ENCODE results near the gene UXS1.

The UXS1 gene

DNA sequence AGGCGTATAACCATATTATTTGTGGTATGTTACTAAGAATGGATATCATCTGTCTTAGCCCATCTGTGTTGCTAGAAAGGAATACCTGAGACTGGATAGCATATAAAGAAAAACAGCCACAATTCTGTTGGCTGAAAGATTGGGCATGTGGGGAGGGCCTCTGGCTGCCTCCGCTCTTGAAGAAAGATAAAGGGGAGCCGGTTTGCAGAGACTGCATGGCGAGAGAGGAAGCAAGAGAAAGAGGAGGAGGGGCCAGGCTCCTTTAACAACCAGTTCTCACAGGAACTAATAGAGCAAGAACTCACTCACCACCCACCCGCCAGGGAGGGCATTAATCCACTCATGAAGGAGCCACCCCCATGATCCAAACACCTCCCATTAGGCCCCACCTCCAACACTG is 29.2 kb upstream of the UXS1 start:
- no peak for TF ChIP-seq ZBTB7A (IDR thresholded peaks at IDR 0.05; ENCODE audit: low read depth)
- TF ChIP-seq, protein P1, sequence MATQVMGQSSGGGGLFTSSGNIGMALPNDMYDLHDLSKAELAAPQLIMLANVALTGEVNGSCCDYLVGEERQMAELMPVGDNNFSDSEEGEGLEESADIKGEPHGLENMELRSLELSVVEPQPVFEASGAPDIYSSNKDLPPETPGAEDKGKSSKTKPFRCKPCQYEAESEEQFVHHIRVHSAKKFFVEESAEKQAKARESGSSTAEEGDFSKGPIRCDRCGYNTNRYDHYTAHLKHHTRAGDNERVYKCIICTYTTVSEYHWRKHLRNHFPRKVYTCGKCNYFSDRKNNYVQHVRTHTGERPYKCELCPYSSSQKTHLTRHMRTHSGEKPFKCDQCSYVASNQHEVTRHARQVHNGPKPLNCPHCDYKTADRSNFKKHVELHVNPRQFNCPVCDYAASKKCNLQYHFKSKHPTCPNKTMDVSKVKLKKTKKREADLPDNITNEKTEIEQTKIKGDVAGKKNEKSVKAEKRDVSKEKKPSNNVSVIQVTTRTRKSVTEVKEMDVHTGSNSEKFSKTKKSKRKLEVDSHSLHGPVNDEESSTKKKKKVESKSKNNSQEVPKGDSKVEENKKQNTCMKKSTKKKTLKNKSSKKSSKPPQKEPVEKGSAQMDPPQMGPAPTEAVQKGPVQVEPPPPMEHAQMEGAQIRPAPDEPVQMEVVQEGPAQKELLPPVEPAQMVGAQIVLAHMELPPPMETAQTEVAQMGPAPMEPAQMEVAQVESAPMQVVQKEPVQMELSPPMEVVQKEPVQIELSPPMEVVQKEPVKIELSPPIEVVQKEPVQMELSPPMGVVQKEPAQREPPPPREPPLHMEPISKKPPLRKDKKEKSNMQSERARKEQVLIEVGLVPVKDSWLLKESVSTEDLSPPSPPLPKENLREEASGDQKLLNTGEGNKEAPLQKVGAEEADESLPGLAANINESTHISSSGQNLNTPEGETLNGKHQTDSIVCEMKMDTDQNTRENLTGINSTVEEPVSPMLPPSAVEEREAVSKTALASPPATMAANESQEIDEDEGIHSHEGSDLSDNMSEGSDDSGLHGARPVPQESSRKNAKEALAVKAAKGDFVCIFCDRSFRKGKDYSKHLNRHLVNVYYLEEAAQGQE (IDR thresholded peaks at IDR 0.05; ENCODE audit: low read depth), result no peak
- no peak for TF ChIP-seq NFIC (IDR thresholded peaks at IDR 0.05)
- no peak for TF ChIP-seq RAD21 (IDR thresholded peaks at IDR 0.05; ENCODE audit: low read depth)
- TF ChIP-seq CEBPB (IDR thresholded peaks at IDR 0.05), result no peak
- TF ChIP-seq, protein P2, sequence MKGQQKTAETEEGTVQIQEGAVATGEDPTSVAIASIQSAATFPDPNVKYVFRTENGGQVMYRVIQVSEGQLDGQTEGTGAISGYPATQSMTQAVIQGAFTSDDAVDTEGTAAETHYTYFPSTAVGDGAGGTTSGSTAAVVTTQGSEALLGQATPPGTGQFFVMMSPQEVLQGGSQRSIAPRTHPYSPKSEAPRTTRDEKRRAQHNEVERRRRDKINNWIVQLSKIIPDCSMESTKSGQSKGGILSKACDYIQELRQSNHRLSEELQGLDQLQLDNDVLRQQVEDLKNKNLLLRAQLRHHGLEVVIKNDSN (IDR thresholded peaks at IDR 0.05), result no peak
- TF ChIP-seq EGR1 (IDR thresholded peaks at IDR 0.05), result no peak
- no peak for TF ChIP-seq TAF1 (IDR thresholded peaks at IDR 0.05; ENCODE audit: low read depth)
- no peak for TF ChIP-seq TCF12 (IDR thresholded peaks at IDR 0.05; ENCODE audit: low read depth)

DNA sequence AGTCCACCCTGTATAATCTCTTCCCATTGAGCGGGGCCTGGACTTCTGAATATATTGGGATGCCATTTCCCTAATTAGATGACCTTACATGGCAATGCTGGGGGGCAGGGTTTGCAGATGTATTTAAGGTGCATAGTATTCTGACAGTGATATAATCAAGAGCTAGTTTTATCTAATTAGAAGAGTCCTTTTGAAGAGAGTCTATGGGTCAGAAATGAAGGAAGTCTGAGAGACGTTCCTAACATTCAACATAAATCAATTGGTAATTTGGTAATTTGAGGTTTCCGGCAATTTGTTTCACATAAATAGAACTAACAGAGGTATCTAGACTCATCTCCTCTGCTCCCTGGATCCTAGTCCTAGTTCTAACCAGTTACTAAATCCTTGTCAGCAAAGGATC is 25.7 kb upstream of the UXS1 start:
- TF ChIP-seq YY1 (IDR thresholded peaks at IDR 0.05; ENCODE audit: low read depth) (no peak), TEAD4 (IDR thresholded peaks at IDR 0.05) (no peak), ZBTB7A (IDR thresholded peaks at IDR 0.05; ENCODE audit: low read depth) (no peak), NFIC (IDR thresholded peaks at IDR 0.05) (no peak), EGR1 (IDR thresholded peaks at IDR 0.05) (no peak), RAD21 (IDR thresholded peaks at IDR 0.05; ENCODE audit: low read depth) (no peak), CREB1 (IDR thresholded peaks at IDR 0.05; ENCODE audit: low read depth) (no peak), FOXM1 (IDR thresholded peaks at IDR 0.05; ENCODE audit: borderline replicate concordance, low read depth) (no peak), EP300 (IDR thresholded peaks at IDR 0.05; ENCODE audit: borderline replicate concordance) (no peak), CEBPB (IDR thresholded peaks at IDR 0.05) (no peak), TAF1 (IDR thresholded peaks at IDR 0.05; ENCODE audit: low read depth) (no peak), TCF12 (IDR thresholded peaks at IDR 0.05; ENCODE audit: low read depth) (no peak)
- TF ChIP-seq, protein P2 (IDR thresholded peaks at IDR 0.05), result no peak
- TF ChIP-seq, protein P3, sequence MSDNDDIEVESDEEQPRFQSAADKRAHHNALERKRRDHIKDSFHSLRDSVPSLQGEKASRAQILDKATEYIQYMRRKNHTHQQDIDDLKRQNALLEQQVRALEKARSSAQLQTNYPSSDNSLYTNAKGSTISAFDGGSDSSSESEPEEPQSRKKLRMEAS (IDR thresholded peaks at IDR 0.05), result no peak
- TF ChIP-seq, protein P1 (IDR thresholded peaks at IDR 0.05; ENCODE audit: low read depth), result no peak

DNA sequence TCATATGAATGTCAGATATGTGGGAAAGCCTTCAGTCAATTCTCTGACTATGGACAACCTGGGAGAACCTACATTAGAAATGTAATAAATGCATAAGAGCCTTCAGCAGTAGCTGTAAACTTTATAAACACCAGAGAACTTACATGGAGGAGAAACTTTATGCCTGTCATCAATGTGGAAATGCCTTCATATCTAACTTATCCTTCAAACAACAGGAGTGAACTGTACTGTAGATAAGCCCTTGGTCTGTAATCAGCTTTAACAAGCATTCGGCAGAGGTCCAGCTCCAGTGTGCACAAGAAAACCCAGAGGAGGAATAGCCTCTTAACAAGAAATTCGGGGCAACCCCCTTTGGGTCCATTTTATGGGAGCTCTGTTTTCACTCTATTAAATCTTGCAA is 14.8 kb upstream of the UXS1 start:
- TF ChIP-seq FOXM1 (IDR thresholded peaks at IDR 0.05; ENCODE audit: borderline replicate concordance, low read depth) (no peak), TEAD4 (IDR thresholded peaks at IDR 0.05) (no peak), ZBTB7A (IDR thresholded peaks at IDR 0.05; ENCODE audit: low read depth) (no peak), YY1 (IDR thresholded peaks at IDR 0.05; ENCODE audit: low read depth) (no peak), RAD21 (IDR thresholded peaks at IDR 0.05; ENCODE audit: low read depth) (no peak), EP300 (IDR thresholded peaks at IDR 0.05; ENCODE audit: borderline replicate concordance) (no peak), EGR1 (IDR thresholded peaks at IDR 0.05) (no peak), CEBPB (IDR thresholded peaks at IDR 0.05) (no peak), TAF1 (IDR thresholded peaks at IDR 0.05; ENCODE audit: low read depth) (no peak), NFIC (IDR thresholded peaks at IDR 0.05) (no peak), CREB1 (IDR thresholded peaks at IDR 0.05; ENCODE audit: low read depth) (no peak), TCF12 (IDR thresholded peaks at IDR 0.05; ENCODE audit: low read depth) (no peak)
- TF ChIP-seq, protein P3 (IDR thresholded peaks at IDR 0.05), result no peak
- TF ChIP-seq, protein P1 (IDR thresholded peaks at IDR 0.05; ENCODE audit: low read depth), result no peak
- TF ChIP-seq, protein P2 (IDR thresholded peaks at IDR 0.05), result no peak

DNA sequence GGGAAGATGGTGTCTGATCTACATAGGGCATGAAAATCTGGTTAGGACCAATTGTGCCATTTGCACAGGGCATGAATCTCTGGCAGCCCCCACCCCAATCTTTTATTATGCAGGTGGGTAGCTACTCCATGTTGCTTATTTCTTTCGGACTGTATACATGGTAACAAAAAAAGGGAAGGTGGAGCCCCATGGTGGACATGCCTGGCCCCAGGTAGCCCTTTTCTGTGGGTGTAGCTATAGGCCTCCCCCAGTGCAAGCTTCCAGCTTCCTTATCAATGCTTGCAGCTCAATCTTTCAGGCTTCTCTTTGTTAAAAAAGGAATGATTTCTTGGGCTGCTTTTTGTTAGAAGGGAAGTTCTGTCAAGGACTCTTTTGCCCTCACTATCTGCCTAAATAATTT is 14.3 kb upstream of the UXS1 start:
- no peak for TF ChIP-seq YY1 (IDR thresholded peaks at IDR 0.05; ENCODE audit: low read depth)
- TF ChIP-seq, protein P3 (IDR thresholded peaks at IDR 0.05), result no peak
- TF ChIP-seq ZBTB7A (IDR thresholded peaks at IDR 0.05; ENCODE audit: low read depth), result no peak
- no peak for TF ChIP-seq TAF1 (IDR thresholded peaks at IDR 0.05; ENCODE audit: low read depth)
- no peak for TF ChIP-seq EGR1 (IDR thresholded peaks at IDR 0.05)
- TF ChIP-seq EP300 (IDR thresholded peaks at IDR 0.05; ENCODE audit: borderline replicate concordance), result no peak
- TF ChIP-seq CREB1 (IDR thresholded peaks at IDR 0.05; ENCODE audit: low read depth), result no peak
- no peak for TF ChIP-seq TCF12 (IDR thresholded peaks at IDR 0.05; ENCODE audit: low read depth)
- TF ChIP-seq CEBPB (IDR thresholded peaks at IDR 0.05), result no peak
- no peak for TF ChIP-seq TEAD4 (IDR thresholded peaks at IDR 0.05)
- TF ChIP-seq, protein P2 (IDR thresholded peaks at IDR 0.05), result no peak
- TF ChIP-seq, protein P1 (IDR thresholded peaks at IDR 0.05; ENCODE audit: low read depth), result no peak
- TF ChIP-seq FOXM1 (IDR thresholded peaks at IDR 0.05; ENCODE audit: borderline replicate concordance, low read depth), result no peak
